NCI-H2107 (cell line): Measurements from ENCODE around the gene PNKP.
"Not testable (repeated sequence)": the region's sequence is repeated elsewhere in the genome, so short reads cannot be mapped to it uniquely, and the experiment has no call there.

Experiments used
- DNase-seq: peaks from one replicate; lab custom pipeline; 2025; lab: John Stamatoyannopoulos, UW

PNKP gene

GRCh38 chr19:49823472-49823871, 43.9 kb downstream of the PNKP start:
- peak; percentile 56 for DNase-seq

- DNase-seq: peak; percentile 47
Measured at GRCh38 chr19:49820125-49820524, 47.3 kb downstream of the PNKP start.

DNA sequence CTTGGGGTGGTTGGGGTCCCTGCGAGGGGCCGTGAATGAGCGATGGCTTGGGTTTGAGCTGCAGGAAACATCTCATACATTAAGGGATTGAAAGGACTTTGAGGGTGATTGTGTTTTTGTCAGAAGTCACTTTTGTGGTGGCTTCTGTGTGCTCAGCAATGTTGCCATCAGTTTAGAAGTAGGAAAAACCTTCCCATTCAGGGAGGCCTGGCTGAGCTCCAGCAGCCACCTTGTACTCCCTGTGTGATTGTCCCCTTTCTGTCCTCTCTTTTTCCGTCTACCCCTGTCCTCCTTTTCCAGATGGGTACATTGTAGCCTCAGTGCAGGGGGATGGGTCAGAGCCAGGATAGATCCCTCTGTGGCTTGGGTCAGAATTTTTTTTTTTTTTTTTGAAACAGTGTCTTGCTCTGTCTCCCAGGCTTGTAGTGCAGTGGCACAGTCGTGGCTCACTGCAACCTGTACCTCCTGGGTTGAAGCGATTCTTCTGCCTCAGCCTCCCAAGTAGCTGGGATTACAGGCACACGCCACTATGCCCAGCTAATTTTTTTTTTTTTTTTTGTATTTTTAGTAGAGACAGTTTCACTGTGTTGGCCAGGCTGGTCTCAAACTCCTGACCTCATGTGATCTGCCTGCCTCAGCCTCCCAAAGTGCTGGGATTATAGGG, 47.8 kb downstream of the PNKP start:
- not testable (repeated sequence) for DNase-seq

DNA sequence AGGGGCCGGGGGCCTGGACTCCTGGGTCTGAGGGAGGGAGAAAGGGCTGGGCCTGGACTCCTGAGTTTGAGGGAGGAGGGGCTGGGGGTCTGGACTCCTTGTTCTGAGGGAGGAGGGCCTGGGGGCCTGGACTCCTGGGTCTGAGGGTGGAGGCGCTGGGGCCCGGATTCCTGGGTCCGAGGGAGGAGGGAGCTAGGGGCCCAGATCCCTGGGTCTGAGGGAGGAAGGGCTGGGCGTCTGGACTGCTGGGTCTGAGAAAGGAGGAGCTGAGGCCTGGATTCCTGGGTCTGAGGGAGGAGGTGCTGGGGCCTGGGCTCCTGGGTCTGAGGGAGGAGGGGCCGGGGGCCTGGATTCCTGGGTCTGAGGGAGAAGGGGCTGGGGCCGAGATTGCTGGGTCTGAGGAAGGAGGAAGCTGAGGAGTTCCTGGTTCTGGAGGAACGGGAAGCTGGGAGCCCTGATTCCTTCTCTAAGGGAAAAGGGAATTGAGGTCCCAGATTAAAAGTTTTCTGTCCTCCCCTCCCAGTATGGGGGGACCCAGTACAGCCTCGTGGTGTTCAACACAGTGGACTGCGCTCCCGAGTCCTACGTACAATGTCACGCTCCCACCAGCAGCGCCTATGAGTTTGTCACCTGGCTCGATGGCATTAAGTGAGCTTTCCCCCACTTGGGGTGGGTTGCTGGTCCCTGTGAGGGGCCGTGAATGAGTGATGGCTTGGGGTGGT, 48.6 kb downstream of the PNKP start:
- no peak for DNase-seq

GRCh38 chr19:49817964-49818648, 49.3 kb downstream of the PNKP start, which contains the start of gene MED25:
Gene MED25, plus strand, starts transcription at chr19:49818289. Its CDS starts 53 bp downstream, at chr19:49818342.
- DNase-seq: peak; percentile 62

GRCh38 chr19:49816590-49816989, 50.8 kb downstream of the PNKP start:
- no peak for DNase-seq

- no peak for DNase-seq
Measured at GRCh38 chr19:49814010-49814409, 53.4 kb downstream of the PNKP start.

- DNase-seq: peak; percentile 88
Measured at GRCh38 chr19:49812997-49813861, 54.1 kb downstream of the PNKP start, which contains the start of gene FUZ. Gene FUZ, minus strand, starts transcription at chr19:49813292. Its CDS starts 186 bp downstream, at chr19:49813106.

- no peak for DNase-seq
Measured at GRCh38 chr19:49812452-49812996, 54.9 kb downstream of the PNKP start.

- no peak for DNase-seq
Measured at GRCh38 chr19:49811328-49811727, 56.0 kb downstream of the PNKP start.
